NT2/D1 (cell line): ENCODE results near the gene IL18.

Experiments
- SUZ12 ChIP-seq: IDR thresholded peaks from 2 replicates; pipeline ENCODE4 v1.6.1; 2011; ENCODE audit not compliant: insufficient read length, insufficient read depth; ENCODE audit errors: extremely low read depth
- YY1 ChIP-seq: IDR thresholded peaks from 2 replicates; pipeline ENCODE4 v1.6.1; 2011; ENCODE audit not compliant: insufficient read length, insufficient read depth
- ZNF274 ChIP-seq: IDR thresholded peaks from 2 replicates; pipeline ENCODE4 v1.6.1; 2011; ENCODE audit warnings: mild to moderate bottlenecking, low read depth, low read length

GRCh38 chr11:112161012-112161411, 2.9 kb downstream of the IL18 start:
- no peak for TF ChIP-seq YY1
- TF ChIP-seq SUZ12, result no peak
- no peak for TF ChIP-seq ZNF274
